Measurements from ENCODE around the gene CTCFL. TPM values are rescaled to one million over a fixed set of nuclear protein-coding genes. Genes with fewer than 3 reads are reported as not detected.

Gene CTCFL
- total and polyA plus RNA-seq, 7 donors = 0.36 TPM; not detected in 6

DNA sequence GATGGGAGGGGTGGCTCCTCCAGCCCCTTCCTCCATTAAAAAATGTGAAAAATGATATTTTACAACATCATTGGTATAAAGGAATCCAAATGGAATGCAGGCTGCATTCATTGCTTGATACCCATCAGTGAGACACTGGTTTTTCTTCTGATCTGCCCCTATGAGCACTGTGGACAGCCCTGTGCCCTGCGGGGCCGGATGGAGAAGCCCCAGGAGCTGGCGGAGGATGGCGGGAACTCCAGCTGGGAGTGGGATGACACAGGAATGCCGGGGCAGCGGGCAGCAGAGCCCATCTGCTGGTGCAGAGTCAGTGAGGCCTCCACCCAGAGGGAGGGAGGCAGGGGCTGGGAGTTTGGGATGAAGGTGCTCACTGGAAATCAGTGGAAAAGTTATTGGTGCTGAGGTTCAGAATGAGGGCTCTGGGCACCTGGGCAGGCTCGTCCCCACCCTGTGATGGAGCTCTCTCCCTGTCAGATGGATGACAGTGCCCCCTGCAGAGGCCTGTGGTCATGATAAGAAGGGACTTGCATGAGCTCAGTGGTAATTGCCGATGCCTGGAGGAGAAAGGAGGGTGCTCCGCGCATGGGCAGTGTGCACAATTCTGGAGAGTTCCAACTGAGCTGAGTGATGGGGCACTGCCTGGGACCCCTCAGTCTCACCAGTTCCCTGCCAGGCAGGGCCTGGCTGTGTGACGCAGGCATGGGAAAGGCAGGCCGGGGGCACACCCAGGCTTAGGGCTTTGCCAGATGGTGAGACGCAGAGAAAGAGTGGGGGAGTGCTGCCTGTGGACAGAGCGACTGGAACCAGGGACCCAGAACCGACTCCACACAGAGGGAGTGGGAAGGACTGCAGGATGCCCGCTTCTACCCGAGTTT is 23.2 kb downstream of the CTCFL start:
- H3K27ac ChIP-seq = no peak overlapping the region
- intact Hi-C loops (cut with DNase I) = no loop called here
- peaks cover 0 to 4% (median 0%) of the 10 kb centered on the region in 4 donors for H3K4me1 ChIP-seq
- H3K27me3 ChIP-seq = no peaks in the 10 kb centered on the region
- H3K36me3 ChIP-seq = no peaks in the 10 kb centered on the region
- TF ChIP-seq, protein P1, sequence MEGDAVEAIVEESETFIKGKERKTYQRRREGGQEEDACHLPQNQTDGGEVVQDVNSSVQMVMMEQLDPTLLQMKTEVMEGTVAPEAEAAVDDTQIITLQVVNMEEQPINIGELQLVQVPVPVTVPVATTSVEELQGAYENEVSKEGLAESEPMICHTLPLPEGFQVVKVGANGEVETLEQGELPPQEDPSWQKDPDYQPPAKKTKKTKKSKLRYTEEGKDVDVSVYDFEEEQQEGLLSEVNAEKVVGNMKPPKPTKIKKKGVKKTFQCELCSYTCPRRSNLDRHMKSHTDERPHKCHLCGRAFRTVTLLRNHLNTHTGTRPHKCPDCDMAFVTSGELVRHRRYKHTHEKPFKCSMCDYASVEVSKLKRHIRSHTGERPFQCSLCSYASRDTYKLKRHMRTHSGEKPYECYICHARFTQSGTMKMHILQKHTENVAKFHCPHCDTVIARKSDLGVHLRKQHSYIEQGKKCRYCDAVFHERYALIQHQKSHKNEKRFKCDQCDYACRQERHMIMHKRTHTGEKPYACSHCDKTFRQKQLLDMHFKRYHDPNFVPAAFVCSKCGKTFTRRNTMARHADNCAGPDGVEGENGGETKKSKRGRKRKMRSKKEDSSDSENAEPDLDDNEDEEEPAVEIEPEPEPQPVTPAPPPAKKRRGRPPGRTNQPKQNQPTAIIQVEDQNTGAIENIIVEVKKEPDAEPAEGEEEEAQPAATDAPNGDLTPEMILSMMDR (IDR thresholded peaks at IDR 0.05) = no peak
- no peak for TF ChIP-seq POLR2AphosphoS5 (IDR thresholded peaks at IDR 0.05)
- TF ChIP-seq POLR2A (IDR thresholded peaks at IDR 0.05) = no peak
- no peak for TF ChIP-seq EP300 (IDR thresholded peaks at IDR 0.05)
- H3K9me3 ChIP-seq = no peaks in the 10 kb centered on the region
- no peak for DNase-seq
- no peak overlapping the region for H3K4me3 ChIP-seq
- WGBS, 2 donors = 84 to 87% methylated on average over 17 of the region's 17 CpGs

DNA sequence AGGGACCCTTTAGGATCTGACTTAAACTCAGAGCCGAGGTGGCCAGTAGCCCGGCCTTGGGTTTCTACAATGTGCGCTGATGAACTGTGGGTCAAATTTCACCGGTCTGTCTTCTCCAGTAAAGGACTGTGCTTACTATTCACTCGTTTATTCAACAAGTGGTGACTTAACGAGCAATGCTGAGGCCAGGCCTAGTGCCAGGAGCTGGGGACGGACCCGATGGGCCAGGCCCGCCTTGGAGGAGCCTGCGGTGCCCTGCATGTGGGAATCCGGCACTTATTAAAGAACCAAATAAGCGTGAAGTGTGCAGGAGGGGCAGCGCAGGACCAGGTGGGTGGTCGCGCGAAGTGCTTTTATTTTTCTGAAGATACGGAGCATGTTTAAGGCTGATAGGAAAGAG is 24.0 kb downstream of the CTCFL start:
- Histone ChIP-seq H3K27ac (no peak overlapping the region), H3K27me3 (no peaks in the 10 kb centered on the region), H3K4me1 (peaks cover 0 to 4% (median 0%) of the 10 kb centered on the region in 4 donors), H3K36me3 (no peaks in the 10 kb centered on the region), H3K4me3 (no peak overlapping the region), H3K9me3 (no peaks in the 10 kb centered on the region)
- intact Hi-C loops (cut with DNase I) = no loop called here
- WGBS, 2 donors = 87 to 91% methylated on average over 17 of the region's 17 CpGs
- no peak for DNase-seq
- TF ChIP-seq, protein P1 (IDR thresholded peaks at IDR 0.05) = no peak
- TF ChIP-seq POLR2AphosphoS5 (IDR thresholded peaks at IDR 0.05) (no peak), EP300 (IDR thresholded peaks at IDR 0.05) (no peak), POLR2A (IDR thresholded peaks at IDR 0.05) (no peak)

DNA sequence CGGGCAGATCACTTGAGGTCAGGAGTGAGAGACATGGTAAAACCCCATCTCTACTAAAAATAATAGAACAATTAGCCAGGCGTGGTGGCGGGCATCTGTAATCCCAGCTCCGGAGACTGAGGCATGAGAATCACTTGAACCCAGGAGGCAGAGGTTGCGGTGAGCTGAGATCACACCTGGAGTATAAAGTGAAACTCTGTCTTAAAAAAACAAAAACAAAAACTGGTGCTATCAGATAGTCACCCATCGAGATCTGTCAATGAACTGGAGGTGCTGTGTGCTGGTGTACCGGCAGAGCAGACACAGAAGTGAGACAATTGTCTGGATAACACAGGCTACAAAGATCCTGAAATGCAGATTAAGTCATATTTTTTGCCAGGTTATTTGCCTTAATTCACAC is 24.7 kb downstream of the CTCFL start:
- no peak for DNase-seq
- no peak for TF ChIP-seq EP300 (IDR thresholded peaks at IDR 0.05)
- no peak for TF ChIP-seq POLR2AphosphoS5 (IDR thresholded peaks at IDR 0.05)
- TF ChIP-seq, protein P1 (IDR thresholded peaks at IDR 0.05) = no peak
- no peak for TF ChIP-seq POLR2A (IDR thresholded peaks at IDR 0.05)
- no peak overlapping the region for H3K4me3 ChIP-seq
- no peaks in the 10 kb centered on the region for H3K36me3 ChIP-seq
- H3K27ac ChIP-seq = no peak overlapping the region
- no peaks in the 10 kb centered on the region for H3K27me3 ChIP-seq
- 86 to 93% methylated on average over 7 of the region's 7 CpGs for WGBS, 2 donors
- no peaks in the 10 kb centered on the region for H3K9me3 ChIP-seq
- peaks cover 0 to 8% (median 2%) of the 10 kb centered on the region in 4 donors for H3K4me1 ChIP-seq
- intact Hi-C loops (cut with DNase I) = no loop called here

DNA sequence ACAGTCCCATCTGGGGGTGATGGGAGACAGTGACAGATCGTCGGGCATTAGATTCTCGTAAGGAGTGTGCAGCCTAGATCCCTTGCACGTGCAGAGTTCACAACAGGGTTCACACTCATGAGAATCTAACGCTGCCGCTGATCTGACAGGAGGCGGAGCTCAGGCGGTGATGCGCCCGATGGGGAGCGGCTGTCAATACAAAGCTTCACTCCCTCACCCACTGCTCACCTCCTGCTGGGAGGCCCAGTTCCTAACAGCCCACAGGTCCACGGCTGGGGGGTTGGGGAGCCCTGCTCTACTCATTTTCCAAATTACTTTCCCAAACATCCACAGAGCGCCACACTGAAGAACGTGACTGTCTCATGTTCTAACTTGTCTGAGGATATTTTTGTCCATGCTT is 25.3 kb downstream of the CTCFL start:
- TF ChIP-seq POLR2A (IDR thresholded peaks at IDR 0.05) (no peak), EP300 (IDR thresholded peaks at IDR 0.05) (no peak)
- intact Hi-C loops (cut with DNase I) = no loop called here
- WGBS, 2 donors = 30 to 69% methylated on average over 14 of the region's 14 CpGs

DNA sequence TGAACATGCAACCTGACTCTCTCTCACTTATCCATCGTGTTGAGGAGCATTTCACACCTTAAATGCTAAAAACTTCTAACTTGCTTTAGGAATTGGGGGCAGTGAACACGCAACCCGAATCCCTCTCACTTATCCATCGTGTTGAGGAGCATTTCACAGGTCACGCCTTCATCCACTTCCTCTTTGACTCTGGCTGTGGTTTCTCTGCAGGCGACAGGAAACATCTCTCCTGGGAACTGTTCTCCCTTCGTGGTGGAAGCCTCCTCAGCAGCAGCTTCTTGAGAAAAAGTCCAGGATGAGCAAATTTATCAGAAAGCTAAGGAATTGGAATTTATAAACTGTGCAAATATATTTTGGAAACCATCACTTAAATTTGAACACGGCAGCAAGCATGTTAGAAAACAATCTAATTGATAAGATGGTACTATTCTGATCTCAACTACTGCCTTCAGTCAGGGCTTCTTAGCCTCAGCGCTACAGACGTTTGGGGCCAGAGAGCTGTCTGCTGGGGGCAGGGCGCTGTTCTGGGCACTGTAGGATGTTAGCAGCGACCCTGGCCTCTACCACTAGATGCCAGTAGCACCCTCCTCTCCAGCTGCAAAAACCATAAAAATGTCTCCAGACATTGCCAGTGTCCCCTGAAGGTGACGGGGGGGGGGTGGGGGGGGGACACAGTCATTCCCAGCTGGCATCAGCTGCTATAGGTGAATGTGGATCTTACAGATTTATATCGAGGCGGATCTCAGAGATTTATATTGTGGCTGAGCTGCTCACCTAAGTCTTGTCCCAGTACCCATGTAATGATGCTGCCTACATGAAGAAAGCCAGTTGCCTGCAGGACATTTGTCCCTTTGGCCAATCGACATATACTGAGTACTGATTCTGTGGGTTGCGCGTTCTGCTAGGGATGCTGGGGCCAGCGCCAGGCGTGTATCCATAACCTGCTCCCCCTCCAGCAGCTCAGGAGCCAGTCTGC is 26.2 kb downstream of the CTCFL start:
- Histone ChIP-seq H3K9me3 (no peaks in the 10 kb centered on the region), H3K27me3 (no peaks in the 10 kb centered on the region), H3K36me3 (no peaks in the 10 kb centered on the region), H3K27ac (no peak overlapping the region), H3K4me3 (no peak overlapping the region), H3K4me1 (peaks cover 0 to 18% (median 13%) of the 10 kb centered on the region in 4 donors)
- TF ChIP-seq POLR2AphosphoS5 (IDR thresholded peaks at IDR 0.05) = no peak
- no peak for TF ChIP-seq EP300 (IDR thresholded peaks at IDR 0.05)
- DNase-seq = no peak
- WGBS, 2 donors = 26 to 35% methylated on average over 20 of the region's 20 CpGs
- intact Hi-C loops (cut with DNase I) = no loop called here

More for the DNA sequence above, 25.3 kb downstream of the CTCFL start:
- H3K27ac ChIP-seq = no peak overlapping the region
- no peaks in the 10 kb centered on the region for H3K9me3 ChIP-seq
- no peaks in the 10 kb centered on the region for H3K27me3 ChIP-seq
- H3K4me1 ChIP-seq = peaks cover 0 to 12% (median 7%) of the 10 kb centered on the region in 4 donors
- no peak for DNase-seq
- H3K4me3 ChIP-seq = no peak overlapping the region
- H3K36me3 ChIP-seq = no peaks in the 10 kb centered on the region

Measured in sigmoid colon (tissue), 7 donors.